Measurements from ENCODE around the gene SLC1A3. TPM values are rescaled to one million over a fixed set of nuclear protein-coding genes. Genes with fewer than 3 reads are reported as not detected.
A peak's percentile ranks its signal among the peaks of the same experiment; 100 is the strongest.

The SLC1A3 gene
- total RNA-seq, 2 donors from 2014 or later = 2.6 to 4.2 TPM

DNA sequence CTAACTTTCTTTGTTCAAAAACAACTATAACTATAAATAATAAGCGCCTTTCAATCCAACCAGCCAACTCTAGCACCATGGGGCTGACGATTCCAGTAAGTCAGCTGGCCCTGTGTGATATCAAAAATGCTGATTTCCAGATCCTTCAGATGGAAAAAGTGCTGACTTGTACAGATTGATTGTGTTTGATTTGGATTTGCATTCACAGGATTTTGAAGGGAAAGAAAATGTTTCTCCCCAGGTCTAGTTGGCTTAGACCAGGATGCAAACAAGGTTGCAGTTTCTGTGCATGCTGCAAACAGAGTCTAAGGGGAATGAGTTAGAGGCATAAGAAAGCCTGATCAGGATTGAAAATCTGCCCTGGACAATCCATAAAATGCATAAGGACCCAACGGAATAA is 68.9 kb downstream of the SLC1A3 start:
- no peak overlapping the region for H3K27ac ChIP-seq (ENCODE audit: low read depth, low read length)
- WGBS, 2 experiments (ENCODE audit: insufficient coverage in 1 of 2, insufficient read length in 1 of 2) = 97 to 100% methylated on average over 1 to 3 of the region's 3 CpGs
- H3K9ac ChIP-seq (ENCODE audit: extremely low read depth, low read length, poor library complexity, severe bottlenecking) = no peak overlapping the region
- H3K27me3 ChIP-seq (ENCODE audit: control insufficient read depth, insufficient read depth, low read length, poor library complexity, severe bottlenecking) = no peaks in the 10 kb centered on the region
- no peak overlapping the region for H3K27ac Mint-ChIP-seq
- TF ChIP-seq, protein P1, sequence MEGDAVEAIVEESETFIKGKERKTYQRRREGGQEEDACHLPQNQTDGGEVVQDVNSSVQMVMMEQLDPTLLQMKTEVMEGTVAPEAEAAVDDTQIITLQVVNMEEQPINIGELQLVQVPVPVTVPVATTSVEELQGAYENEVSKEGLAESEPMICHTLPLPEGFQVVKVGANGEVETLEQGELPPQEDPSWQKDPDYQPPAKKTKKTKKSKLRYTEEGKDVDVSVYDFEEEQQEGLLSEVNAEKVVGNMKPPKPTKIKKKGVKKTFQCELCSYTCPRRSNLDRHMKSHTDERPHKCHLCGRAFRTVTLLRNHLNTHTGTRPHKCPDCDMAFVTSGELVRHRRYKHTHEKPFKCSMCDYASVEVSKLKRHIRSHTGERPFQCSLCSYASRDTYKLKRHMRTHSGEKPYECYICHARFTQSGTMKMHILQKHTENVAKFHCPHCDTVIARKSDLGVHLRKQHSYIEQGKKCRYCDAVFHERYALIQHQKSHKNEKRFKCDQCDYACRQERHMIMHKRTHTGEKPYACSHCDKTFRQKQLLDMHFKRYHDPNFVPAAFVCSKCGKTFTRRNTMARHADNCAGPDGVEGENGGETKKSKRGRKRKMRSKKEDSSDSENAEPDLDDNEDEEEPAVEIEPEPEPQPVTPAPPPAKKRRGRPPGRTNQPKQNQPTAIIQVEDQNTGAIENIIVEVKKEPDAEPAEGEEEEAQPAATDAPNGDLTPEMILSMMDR (conservative IDR thresholded peaks at IDR 0.05) = no peak
- no peaks in the 10 kb centered on the region for H3K36me3 Mint-ChIP-seq (ENCODE audit: low read depth)
- no peaks in the 10 kb centered on the region for H3K36me3 ChIP-seq (ENCODE audit: control insufficient read depth, insufficient read depth, low read length)
- H3K4me1 ChIP-seq (ENCODE audit: control insufficient read depth, insufficient read depth, low read length) = no peaks in the 10 kb centered on the region
- H3K4me1 Mint-ChIP-seq = peaks cover 11% of the 10 kb centered on the region
- no peaks in the 10 kb centered on the region for H3K9me3 ChIP-seq (ENCODE audit: control insufficient read depth, low read length)
- DNase-seq = no peak
- no peaks in the 10 kb centered on the region for H3K9me3 Mint-ChIP-seq
- no peaks in the 10 kb centered on the region for H3K27me3 Mint-ChIP-seq (ENCODE audit: insufficient read depth)
- no peak overlapping the region for H3K4me3 ChIP-seq (ENCODE audit: low read length)
- H3K4me3 Mint-ChIP-seq = no peak overlapping the region

DNA sequence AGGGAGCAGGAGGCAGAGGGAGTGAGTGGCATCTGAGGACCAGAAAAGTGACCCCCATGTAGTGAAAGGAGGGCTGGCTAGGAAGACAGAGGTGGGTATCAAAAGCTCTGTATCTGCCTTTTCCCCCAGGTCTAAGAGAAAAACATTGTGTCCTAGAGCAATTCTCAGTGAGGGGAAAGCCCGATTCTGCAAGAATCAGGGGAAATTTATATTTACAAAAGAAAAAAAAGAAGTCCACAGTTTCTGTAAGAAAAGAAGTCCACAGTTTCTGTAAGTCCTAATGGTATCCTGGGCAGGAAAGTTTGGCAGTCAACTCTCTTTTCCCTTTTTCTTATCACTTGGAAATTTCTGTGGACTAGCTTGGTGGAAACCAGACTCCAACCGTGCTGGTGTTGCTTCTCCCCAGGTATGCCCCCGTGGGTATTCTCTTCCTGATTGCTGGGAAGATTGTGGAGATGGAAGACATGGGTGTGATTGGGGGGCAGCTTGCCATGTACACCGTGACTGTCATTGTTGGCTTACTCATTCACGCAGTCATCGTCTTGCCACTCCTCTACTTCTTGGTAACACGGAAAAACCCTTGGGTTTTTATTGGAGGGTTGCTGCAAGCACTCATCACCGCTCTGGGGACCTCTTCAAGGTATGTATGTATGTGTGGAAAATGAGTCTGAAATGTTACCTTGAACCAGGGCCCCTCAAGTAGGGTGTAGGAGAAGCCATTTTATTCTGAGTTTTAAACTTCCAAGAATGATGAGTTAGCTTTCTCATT is 73.0 kb downstream of the SLC1A3 start:
- 95 to 98% methylated on average over 7 to 8 of the region's 8 CpGs for WGBS, 2 experiments (ENCODE audit: insufficient coverage in 1 of 2, insufficient read length in 1 of 2)
- no peak overlapping the region for H3K4me3 Mint-ChIP-seq
- no peaks in the 10 kb centered on the region for H3K9me3 ChIP-seq (ENCODE audit: control insufficient read depth, low read length)

DNA sequence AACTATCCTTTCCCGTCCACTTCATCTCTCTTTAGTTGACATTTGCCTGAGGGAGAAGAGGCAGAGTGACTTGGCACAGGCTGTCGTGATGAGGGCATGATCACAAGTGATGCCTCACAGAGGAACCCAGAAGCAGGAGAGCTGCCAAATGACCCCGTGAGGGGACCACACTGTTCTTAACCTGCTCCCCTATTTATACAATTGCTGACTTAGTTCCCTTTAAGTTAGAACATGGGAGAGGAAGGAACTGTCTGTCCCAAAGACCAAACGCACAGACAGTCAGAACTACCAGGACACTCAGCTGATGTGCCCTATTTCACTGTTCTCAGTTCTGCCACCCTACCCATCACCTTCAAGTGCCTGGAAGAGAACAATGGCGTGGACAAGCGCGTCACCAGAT is 73.7 kb downstream of the SLC1A3 start:
- Histone ChIP-seq H3K27me3 (ENCODE audit: control insufficient read depth, insufficient read depth, low read length, poor library complexity, severe bottlenecking) (no peaks in the 10 kb centered on the region), H3K4me1 (ENCODE audit: control insufficient read depth, insufficient read depth, low read length) (no peaks in the 10 kb centered on the region), H3K36me3 (ENCODE audit: control insufficient read depth, insufficient read depth, low read length) (no peaks in the 10 kb centered on the region), H3K9me3 (ENCODE audit: control insufficient read depth, low read length) (no peaks in the 10 kb centered on the region), H3K4me3 (ENCODE audit: low read length) (no peak overlapping the region), H3K27ac (ENCODE audit: low read depth, low read length) (no peak overlapping the region), H3K9ac (ENCODE audit: extremely low read depth, low read length, poor library complexity, severe bottlenecking) (no peak overlapping the region)
- 93 to 94% methylated on average over 6 to 7 of the region's 7 CpGs for WGBS, 2 experiments (ENCODE audit: insufficient coverage in 1 of 2, insufficient read length in 1 of 2)
- no peak for DNase-seq
- H3K27me3 Mint-ChIP-seq (ENCODE audit: insufficient read depth) = no peaks in the 10 kb centered on the region
- H3K27ac Mint-ChIP-seq = no peak overlapping the region
- H3K36me3 Mint-ChIP-seq (ENCODE audit: low read depth) = no peaks in the 10 kb centered on the region
- TF ChIP-seq, protein P1 (conservative IDR thresholded peaks at IDR 0.05) = no peak
- H3K4me3 Mint-ChIP-seq = no peak overlapping the region
- no peaks in the 10 kb centered on the region for H3K4me1 Mint-ChIP-seq
- H3K9me3 Mint-ChIP-seq = no peaks in the 10 kb centered on the region

More for the DNA sequence above, 73.0 kb downstream of the SLC1A3 start:
- no peak overlapping the region for H3K27ac ChIP-seq (ENCODE audit: low read depth, low read length)
- no peaks in the 10 kb centered on the region for H3K36me3 Mint-ChIP-seq (ENCODE audit: low read depth)
- no peaks in the 10 kb centered on the region for H3K36me3 ChIP-seq (ENCODE audit: control insufficient read depth, insufficient read depth, low read length)
- no peaks in the 10 kb centered on the region for H3K27me3 ChIP-seq (ENCODE audit: control insufficient read depth, insufficient read depth, low read length, poor library complexity, severe bottlenecking)
- no peak overlapping the region for H3K27ac Mint-ChIP-seq
- H3K4me3 ChIP-seq (ENCODE audit: low read length) = no peak overlapping the region
- H3K27me3 Mint-ChIP-seq (ENCODE audit: insufficient read depth) = no peaks in the 10 kb centered on the region
- H3K9me3 Mint-ChIP-seq = no peaks in the 10 kb centered on the region
- H3K4me1 ChIP-seq (ENCODE audit: control insufficient read depth, insufficient read depth, low read length) = no peaks in the 10 kb centered on the region
- peak; percentile 24 for DNase-seq
- H3K4me1 Mint-ChIP-seq = peaks cover 3% of the 10 kb centered on the region
- H3K9ac ChIP-seq (ENCODE audit: extremely low read depth, low read length, poor library complexity, severe bottlenecking) = no peak overlapping the region
- TF ChIP-seq, protein P1 (conservative IDR thresholded peaks at IDR 0.05) = no peak
